ENCODE measurements around the gene RAB22A. TPM values are rescaled to one million over a fixed set of nuclear protein-coding genes. Genes with fewer than 3 reads are reported as not detected.
"Not testable (repeated sequence)": the region's sequence is repeated elsewhere in the genome, so short reads cannot be mapped to it uniquely, and the experiment has no call there.

Gene RAB22A
- total RNA-seq, 1 donor from 2014 or later = 22.6 TPM

DNA sequence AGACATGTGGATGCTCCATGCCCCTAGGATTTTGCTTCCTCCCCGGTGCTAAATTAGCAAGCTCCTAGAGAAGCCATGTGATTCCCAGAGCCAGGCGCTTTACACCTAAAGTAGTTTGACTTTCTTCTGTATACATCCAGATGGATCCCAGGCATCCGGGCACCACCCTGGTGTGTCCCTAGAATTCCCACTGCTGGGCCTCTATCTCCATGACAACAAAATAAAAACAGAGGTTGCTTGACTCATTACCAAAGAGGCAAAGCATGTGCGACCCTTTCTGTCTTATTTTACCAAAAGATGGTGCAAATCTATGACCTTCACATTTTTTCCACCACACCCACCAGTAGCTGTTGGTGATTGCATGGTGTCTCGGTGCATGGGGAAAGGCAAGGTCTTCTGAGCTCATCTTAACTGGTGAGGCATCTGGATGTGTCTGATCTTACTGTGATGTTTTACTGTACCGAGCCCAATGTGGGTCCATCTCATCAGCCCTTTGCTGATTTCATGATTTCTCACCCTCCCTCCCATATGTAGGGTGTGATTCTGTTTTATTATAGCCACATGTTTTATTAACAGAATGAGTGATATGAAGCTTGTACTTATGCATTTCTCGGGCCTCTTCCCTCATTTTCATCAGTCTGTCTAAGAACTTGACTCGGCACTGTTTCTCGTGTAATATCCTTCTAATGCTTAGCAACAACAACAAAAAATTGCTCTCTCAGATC is 52.1 kb downstream of the RAB22A start:
- DNase-seq = no peak
- H3K4me3 ChIP-seq = no peak overlapping the region
- peaks cover 58% of the 10 kb centered on the region for H3K36me3 ChIP-seq
- intact Hi-C loops (cut with DNase I) = no loop called here
- TF ChIP-seq, protein P1, sequence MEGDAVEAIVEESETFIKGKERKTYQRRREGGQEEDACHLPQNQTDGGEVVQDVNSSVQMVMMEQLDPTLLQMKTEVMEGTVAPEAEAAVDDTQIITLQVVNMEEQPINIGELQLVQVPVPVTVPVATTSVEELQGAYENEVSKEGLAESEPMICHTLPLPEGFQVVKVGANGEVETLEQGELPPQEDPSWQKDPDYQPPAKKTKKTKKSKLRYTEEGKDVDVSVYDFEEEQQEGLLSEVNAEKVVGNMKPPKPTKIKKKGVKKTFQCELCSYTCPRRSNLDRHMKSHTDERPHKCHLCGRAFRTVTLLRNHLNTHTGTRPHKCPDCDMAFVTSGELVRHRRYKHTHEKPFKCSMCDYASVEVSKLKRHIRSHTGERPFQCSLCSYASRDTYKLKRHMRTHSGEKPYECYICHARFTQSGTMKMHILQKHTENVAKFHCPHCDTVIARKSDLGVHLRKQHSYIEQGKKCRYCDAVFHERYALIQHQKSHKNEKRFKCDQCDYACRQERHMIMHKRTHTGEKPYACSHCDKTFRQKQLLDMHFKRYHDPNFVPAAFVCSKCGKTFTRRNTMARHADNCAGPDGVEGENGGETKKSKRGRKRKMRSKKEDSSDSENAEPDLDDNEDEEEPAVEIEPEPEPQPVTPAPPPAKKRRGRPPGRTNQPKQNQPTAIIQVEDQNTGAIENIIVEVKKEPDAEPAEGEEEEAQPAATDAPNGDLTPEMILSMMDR (IDR thresholded peaks at IDR 0.05) = no peak
- H3K4me1 ChIP-seq = no peaks in the 10 kb centered on the region
- no peak for ATAC-seq
- H3K9me3 ChIP-seq = no peaks in the 10 kb centered on the region
- no peaks in the 10 kb centered on the region for H3K27me3 ChIP-seq (ENCODE audit: low read depth)
- H3K27ac ChIP-seq = no peak overlapping the region

DNA sequence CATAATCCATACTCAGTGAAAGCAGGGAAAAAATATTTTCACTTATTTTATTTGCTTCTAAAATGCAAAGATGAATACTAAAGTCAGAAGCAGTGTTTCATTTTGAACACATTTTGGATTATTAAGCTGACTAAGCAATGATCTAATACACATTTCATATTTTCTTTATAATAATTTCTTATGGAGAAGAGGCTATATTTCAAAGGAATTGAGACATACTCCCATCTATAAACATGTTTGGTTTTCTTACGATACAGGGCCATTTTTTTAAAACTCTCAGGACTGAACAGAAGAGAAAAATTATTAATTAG is 52.6 kb downstream of the RAB22A start:
- DNase-seq = no peak
- H3K4me1 ChIP-seq = no peaks in the 10 kb centered on the region
- peaks cover 53% of the 10 kb centered on the region for H3K36me3 ChIP-seq

DNA sequence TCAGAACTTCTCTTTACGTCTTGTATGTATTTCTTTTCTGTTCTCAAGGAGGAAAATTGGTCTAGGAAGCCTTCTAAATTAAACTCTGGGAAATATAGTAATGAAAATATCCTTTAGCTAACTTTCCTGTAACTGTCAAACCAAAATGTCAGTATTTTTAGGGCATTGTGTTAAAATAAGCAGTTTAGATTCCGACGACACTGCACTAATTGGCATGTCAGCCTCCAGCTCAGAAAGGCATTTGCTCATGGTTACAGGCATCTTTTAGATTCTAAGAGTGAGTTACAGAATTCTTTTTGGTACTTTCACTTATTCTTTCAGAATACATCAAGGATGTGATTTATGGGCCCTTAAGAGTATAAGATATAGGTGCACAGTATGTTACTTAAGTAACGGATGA is 53.5 kb downstream of the RAB22A start:
- Histone ChIP-seq H3K4me1 (no peaks in the 10 kb centered on the region), H3K4me3 (no peak overlapping the region), H3K36me3 (peaks cover 52% of the 10 kb centered on the region), H3K27ac (no peak overlapping the region), H3K9me3 (no peaks in the 10 kb centered on the region), H3K27me3 (ENCODE audit: low read depth) (no peaks in the 10 kb centered on the region)
- intact Hi-C loops (cut with DNase I) = no loop called here
- TF ChIP-seq, protein P1 (IDR thresholded peaks at IDR 0.05) = no peak
- DNase-seq = no peak
- no peak for ATAC-seq

More for the DNA sequence above, 52.6 kb downstream of the RAB22A start:
- no peak overlapping the region for H3K27ac ChIP-seq
- H3K4me3 ChIP-seq = no peak overlapping the region
- no peak for ATAC-seq
- TF ChIP-seq, protein P1 (IDR thresholded peaks at IDR 0.05) = no peak
- intact Hi-C loops (cut with DNase I) = no loop called here
- H3K9me3 ChIP-seq = no peaks in the 10 kb centered on the region
- no peaks in the 10 kb centered on the region for H3K27me3 ChIP-seq (ENCODE audit: low read depth)

DNA sequence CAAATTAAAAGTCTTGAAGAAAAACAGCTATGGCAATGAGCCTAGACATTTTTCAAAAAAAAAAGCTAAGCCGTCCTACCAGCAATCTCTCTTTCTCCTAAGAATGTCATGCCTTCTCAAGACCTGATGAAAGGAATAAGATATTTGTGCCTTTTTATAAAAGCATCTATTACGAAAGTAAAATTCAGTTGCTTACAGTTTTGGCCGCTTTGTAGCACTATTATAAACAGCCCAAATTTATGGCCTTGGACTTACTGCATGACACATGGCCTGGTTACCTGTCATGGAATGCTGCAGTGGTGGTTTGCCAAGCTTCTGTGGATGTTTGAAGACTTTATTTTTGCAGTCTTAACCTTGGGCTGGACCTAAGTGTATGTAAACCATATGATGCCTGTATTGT is 57.4 kb downstream of the RAB22A start:
- intact Hi-C loops (cut with DNase I) = no loop called here
- H3K4me3 ChIP-seq = no peak overlapping the region
- no peaks in the 10 kb centered on the region for H3K4me1 ChIP-seq
- no peak overlapping the region for H3K27ac ChIP-seq
- no peaks in the 10 kb centered on the region for H3K9me3 ChIP-seq
- TF ChIP-seq, protein P1 (IDR thresholded peaks at IDR 0.05) = no peak
- DNase-seq (no peak), ATAC-seq (no peak)
- H3K27me3 ChIP-seq (ENCODE audit: low read depth) = no peaks in the 10 kb centered on the region
- H3K36me3 ChIP-seq = peaks cover 26% of the 10 kb centered on the region

DNA sequence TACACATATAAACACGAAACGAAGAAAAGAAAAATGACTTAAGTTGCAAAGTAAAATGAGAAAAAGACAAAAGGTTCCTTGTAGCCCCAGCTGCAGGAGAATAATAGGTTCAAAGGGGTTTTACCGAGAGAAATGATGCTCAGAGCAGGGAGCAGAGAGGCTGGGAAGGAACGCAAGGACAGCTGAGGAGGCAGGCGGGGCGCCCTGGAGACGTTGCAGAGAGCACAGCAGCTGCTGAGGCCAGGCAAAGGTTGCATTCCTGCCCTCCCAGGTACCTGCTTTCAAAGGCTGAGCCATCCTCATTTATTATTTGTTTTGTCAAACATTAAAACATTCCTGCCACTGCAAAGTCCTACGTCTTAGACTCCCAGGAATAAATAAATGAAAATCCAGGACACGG is 63.3 kb downstream of the RAB22A start:
- no peaks in the 10 kb centered on the region for H3K4me1 ChIP-seq
- no peaks in the 10 kb centered on the region for H3K27me3 ChIP-seq (ENCODE audit: low read depth)
- intact Hi-C loops (cut with DNase I) = no loop called here
- H3K9me3 ChIP-seq = no peaks in the 10 kb centered on the region
- H3K27ac ChIP-seq = no peak overlapping the region
- peaks cover 7% of the 10 kb centered on the region for H3K36me3 ChIP-seq
- H3K4me3 ChIP-seq = no peak overlapping the region
- TF ChIP-seq, protein P1 (IDR thresholded peaks at IDR 0.05) = no peak
- DNase-seq (no peak), ATAC-seq (no peak)

DNA sequence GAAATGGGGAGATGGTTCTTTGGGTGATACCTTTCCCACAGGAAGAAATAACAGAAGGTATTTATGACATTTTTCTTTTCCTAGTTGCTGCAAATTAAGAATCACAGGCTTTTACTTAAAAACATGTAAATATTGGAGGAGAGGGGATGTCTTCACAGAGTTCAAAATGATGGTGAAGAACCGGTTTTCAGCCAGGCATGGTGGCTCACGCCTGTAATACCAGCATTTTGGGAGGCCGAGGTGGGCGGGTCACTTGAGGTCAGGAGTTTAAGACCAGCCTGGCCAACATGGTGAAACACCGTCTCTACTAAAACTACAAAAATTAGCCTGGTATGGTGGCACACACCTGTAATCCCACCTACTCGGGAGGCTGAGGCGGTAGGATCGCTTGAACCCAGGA is 63.8 kb downstream of the RAB22A start:
- H3K27me3 ChIP-seq (ENCODE audit: low read depth); ATAC-seq; DNase-seq; H3K36me3 ChIP-seq; H3K4me1 ChIP-seq; H3K27ac ChIP-seq; H3K4me3 ChIP-seq; intact Hi-C loops (cut with DNase I); H3K9me3 ChIP-seq: not testable (repeated sequence)
